ENCODE data around the gene NCOA7. TPM values are rescaled to one million over a fixed set of nuclear protein-coding genes. Genes with fewer than 3 reads are reported as not detected.
"Not testable (repeated sequence)": the region's sequence is repeated elsewhere in the genome, so short reads cannot be mapped to it uniquely, and the experiment has no call there.

The NCOA7 gene
- total RNA-seq, 4 donors from 2014 or later, result 18.1 to 31.4 (median 26.7) TPM

DNA sequence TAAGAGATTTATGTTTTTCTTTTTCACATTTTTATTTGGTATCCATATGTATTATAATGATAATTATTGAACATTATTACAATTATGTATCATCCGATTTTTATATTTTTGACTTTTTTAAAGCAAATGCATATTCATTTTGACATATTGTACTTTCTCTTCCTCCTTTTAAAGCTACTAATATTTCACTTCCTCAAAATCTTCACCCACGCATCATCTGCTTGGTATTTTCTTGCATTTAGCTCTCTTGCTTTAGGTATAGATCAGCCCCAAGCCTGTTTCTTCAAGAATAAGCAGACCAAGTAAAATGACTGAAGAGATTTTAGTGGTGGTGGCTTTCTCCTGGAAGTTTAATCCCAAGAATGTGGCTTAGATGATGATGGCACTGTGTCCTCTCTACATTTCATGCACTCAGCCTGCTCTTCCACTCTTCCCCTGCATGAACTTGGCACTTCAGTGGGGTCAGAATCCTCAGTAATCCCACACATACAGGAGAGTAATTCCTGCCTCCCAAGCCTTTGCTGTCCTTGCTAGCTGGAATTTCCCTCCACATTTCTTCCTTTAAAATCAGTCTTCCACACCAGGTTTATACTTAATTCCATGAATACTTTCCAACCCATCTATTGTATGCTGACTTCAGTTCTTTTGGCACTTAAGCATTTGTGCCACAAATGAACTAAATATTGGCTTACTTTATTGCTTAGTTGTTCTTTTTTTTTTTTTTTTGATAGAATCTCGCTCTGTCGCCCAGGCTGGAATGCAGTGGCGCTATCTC lies 8.2 kb downstream of the NCOA7 start:
- H3K4me3 ChIP-seq, result no peak overlapping the region
- no peaks in the 10 kb centered on the region for H3K27me3 ChIP-seq
- H3K4me1 ChIP-seq, result peaks cover 0 to 26% (median 0%) of the 10 kb centered on the region in 3 donors
- TF ChIP-seq, protein P1, sequence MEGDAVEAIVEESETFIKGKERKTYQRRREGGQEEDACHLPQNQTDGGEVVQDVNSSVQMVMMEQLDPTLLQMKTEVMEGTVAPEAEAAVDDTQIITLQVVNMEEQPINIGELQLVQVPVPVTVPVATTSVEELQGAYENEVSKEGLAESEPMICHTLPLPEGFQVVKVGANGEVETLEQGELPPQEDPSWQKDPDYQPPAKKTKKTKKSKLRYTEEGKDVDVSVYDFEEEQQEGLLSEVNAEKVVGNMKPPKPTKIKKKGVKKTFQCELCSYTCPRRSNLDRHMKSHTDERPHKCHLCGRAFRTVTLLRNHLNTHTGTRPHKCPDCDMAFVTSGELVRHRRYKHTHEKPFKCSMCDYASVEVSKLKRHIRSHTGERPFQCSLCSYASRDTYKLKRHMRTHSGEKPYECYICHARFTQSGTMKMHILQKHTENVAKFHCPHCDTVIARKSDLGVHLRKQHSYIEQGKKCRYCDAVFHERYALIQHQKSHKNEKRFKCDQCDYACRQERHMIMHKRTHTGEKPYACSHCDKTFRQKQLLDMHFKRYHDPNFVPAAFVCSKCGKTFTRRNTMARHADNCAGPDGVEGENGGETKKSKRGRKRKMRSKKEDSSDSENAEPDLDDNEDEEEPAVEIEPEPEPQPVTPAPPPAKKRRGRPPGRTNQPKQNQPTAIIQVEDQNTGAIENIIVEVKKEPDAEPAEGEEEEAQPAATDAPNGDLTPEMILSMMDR (IDR thresholded peaks at IDR 0.05), result no peak
- TF ChIP-seq EP300 (IDR thresholded peaks at IDR 0.05) (no peak), POLR2AphosphoS5 (IDR thresholded peaks at IDR 0.05) (no peak), POLR2A (IDR thresholded peaks at IDR 0.05) (no peak)
- H3K9me3 ChIP-seq, result no peaks in the 10 kb centered on the region
- ATAC-seq, result no peak
- WGBS, 2 donors (ENCODE audit: low coverage in 1 of 2), result 84 to 88% methylated on average over 2 of the region's 5 CpGs
- H3K27ac ChIP-seq, result no peak overlapping the region
- peaks cover 0 to 8% of the 10 kb centered on the region in 2 donors for H3K36me3 ChIP-seq

DNA sequence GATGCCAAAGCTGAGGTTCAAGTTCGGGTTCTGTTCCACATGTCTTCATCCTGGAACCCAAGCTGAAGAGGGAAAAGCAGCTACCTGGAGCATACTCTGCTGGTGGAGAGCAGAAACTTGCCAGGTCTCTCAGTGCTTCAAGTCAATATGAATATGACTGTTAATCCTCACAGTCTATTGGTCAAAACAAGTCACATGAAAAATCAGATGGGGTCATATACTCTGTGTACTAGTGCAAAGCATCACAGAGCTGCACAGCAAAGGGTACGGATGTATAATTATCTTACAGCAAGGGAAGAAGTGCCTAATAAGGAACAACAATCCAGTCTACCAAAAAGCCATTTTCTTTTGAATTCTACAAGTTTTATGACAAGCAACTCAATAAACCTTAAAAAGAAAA lies 11.6 kb downstream of the NCOA7 start:
- no peaks in the 10 kb centered on the region for H3K9me3 ChIP-seq
- WGBS, 2 donors (ENCODE audit: low coverage in 1 of 2), result 79% methylated on average over 2 of the region's 2 CpGs; no CpG with 5 or more reads in 1 of the 2 donors
- peaks cover 0 to 5% of the 10 kb centered on the region in 2 donors for H3K36me3 ChIP-seq
- peaks cover 0 to 22% (median 0%) of the 10 kb centered on the region in 3 donors for H3K4me1 ChIP-seq
- TF ChIP-seq POLR2AphosphoS5 (IDR thresholded peaks at IDR 0.05), result no peak
- TF ChIP-seq POLR2A (IDR thresholded peaks at IDR 0.05), result no peak
- no peak for TF ChIP-seq EP300 (IDR thresholded peaks at IDR 0.05)
- TF ChIP-seq, protein P1 (IDR thresholded peaks at IDR 0.05), result no peak
- no peak overlapping the region for H3K4me3 ChIP-seq
- no peak for ATAC-seq
- H3K27ac ChIP-seq, result no peak overlapping the region
- H3K27me3 ChIP-seq, result no peaks in the 10 kb centered on the region

DNA sequence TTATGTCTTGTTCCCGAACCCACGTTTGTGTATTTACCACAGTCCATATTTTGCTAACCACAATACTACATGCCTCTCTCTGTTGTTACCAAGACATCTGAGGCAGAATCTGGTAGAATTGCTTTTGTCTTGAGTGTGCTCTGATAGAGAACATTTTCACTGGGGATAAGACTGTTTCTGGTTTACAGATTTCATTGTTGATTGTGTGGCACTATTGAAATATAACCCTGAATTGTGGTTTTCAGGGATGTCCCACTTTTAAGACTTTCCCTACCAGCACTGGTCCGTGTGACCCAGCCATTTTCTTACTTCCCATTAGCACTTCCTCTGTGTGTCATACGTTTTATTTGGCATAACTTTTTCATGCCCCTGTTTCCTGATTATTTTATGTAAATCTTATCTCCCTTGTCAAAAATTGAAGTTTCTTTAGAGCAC lies 12.2 kb downstream of the NCOA7 start:
- peaks cover 0 to 7% of the 10 kb centered on the region in 2 donors for H3K36me3 ChIP-seq
- peaks cover 0 to 27% (median 0%) of the 10 kb centered on the region in 3 donors for H3K4me1 ChIP-seq
- H3K27ac ChIP-seq, result peak overlapping the region in 1 of 4 donors; percentile 4
- H3K9me3 ChIP-seq, result no peaks in the 10 kb centered on the region
- WGBS, 2 donors (ENCODE audit: low coverage in 1 of 2), result 52 to 74% methylated on average over 4 of the region's 4 CpGs
- no peak for ATAC-seq
- H3K27me3 ChIP-seq, result no peaks in the 10 kb centered on the region
- TF ChIP-seq EP300 (IDR thresholded peaks at IDR 0.05), result no peak
- TF ChIP-seq POLR2AphosphoS5 (IDR thresholded peaks at IDR 0.05), result no peak
- TF ChIP-seq, protein P1 (IDR thresholded peaks at IDR 0.05), result no peak
- no peak for TF ChIP-seq POLR2A (IDR thresholded peaks at IDR 0.05)
- H3K4me3 ChIP-seq, result no peak overlapping the region

DNA sequence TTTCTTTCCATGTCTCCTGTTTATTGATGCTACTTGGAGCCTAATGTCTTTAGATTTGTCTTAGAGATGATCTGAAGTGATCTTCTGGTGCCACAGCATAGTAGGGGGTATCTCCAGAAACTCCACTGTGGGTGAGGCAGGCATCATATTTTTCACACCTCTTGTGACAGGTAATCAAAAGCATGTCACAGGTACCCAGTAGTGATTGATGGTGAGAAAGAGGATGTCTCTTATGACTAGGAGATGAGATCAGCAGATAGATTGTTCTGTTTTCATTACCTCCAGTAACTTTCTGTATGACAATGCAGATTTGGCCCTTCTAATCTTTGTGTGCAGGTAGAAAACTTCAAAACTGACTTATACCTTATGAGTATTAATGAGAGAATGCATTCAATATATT lies 13.5 kb downstream of the NCOA7 start:
- Histone ChIP-seq H3K4me3 (no peak overlapping the region), H3K4me1 (peaks cover 0 to 30% (median 0%) of the 10 kb centered on the region in 3 donors), H3K27ac (no peak overlapping the region), H3K36me3 (peaks cover 0 to 5% of the 10 kb centered on the region in 2 donors), H3K9me3 (no peaks in the 10 kb centered on the region), H3K27me3 (no peaks in the 10 kb centered on the region)
- ATAC-seq, result no peak
- TF ChIP-seq EP300 (IDR thresholded peaks at IDR 0.05), result no peak
- no peak for TF ChIP-seq POLR2A (IDR thresholded peaks at IDR 0.05)
- TF ChIP-seq, protein P1 (IDR thresholded peaks at IDR 0.05), result no peak
- no peak for TF ChIP-seq POLR2AphosphoS5 (IDR thresholded peaks at IDR 0.05)

DNA sequence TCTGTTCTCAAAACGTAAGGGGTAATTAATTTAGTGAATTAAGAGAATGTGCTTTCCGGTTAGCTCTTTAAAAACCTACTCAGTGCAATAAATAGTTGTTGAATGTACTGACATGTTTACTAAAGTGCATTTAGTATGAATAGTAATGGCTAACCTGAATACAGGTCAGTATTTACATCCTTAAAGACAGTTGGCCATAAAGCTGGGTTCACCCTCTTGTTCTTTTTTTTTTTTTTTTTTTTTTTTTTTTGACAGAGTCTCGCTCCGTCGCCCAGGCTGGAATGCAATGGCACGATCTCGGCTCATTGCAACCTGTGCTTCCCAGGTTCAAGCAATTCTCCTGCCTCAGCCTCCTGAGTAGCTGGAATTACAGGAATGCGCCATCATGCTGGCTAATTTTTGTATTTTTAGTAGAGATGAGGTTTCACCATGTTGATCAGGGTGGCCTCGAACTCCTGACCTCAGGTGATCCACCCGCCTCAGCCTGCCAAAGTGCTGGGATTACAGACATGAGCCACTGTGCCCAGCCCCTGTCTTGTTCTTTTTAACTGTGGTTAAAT lies 14.2 kb downstream of the NCOA7 start:
- not testable (repeated sequence) for H3K27me3 ChIP-seq, H3K36me3 ChIP-seq, H3K4me3 ChIP-seq, ATAC-seq, H3K27ac ChIP-seq, H3K9me3 ChIP-seq
- H3K4me1 ChIP-seq, result peaks cover 0 to 30% (median 0%) of the 10 kb centered on the region in 3 donors
- WGBS, 2 donors (ENCODE audit: low coverage in 1 of 2), result 91 to 95% methylated on average over 4 to 5 of the region's 10 CpGs
